ENCODE measurements around the gene PIH1D1. TPM values are rescaled to one million over a fixed set of nuclear protein-coding genes. Genes with fewer than 3 reads are reported as not detected.

PIH1D1 gene
- total and polyA plus RNA-seq, 2 of the 8 experiments (the other 6 are each of a cell fraction or from before 2014, with no cell fraction given): 146 to 195 TPM

- Histone ChIP-seq H4K20me1 (replicated peaks in 1 of 2; ENCODE audit: control insufficient read depth in 1 of 2, insufficient read depth in 2 of 2, low read length in 2 of 2) (no peaks in the 10 kb centered on the region), H2BK15ac (ENCODE audit: low read length) (no peak overlapping the region), H2BK12ac (ENCODE audit: low read depth, low read length) (no peak overlapping the region), H3K23me2 (ENCODE audit: low read depth, low read length) (peaks cover 22% of the 10 kb centered on the region; the same call in 1 of the 2 replicates), H4K91ac (replicated peaks; ENCODE audit: insufficient read length, low read length) (no peak overlapping the region), H3K4me1 (replicated peaks in 1 of 4; ENCODE audit: control insufficient read depth in 3 of 4, insufficient read depth in 4 of 4, low read length in 3 of 4) (peaks cover 0 to 13% (median 12%) of the 10 kb centered on the region in 4 experiments; a peak in 5 of 7 replicates), H3K56ac (replicated peaks; ENCODE audit: insufficient read length, low read depth, low read length) (no peak overlapping the region), H3K23ac (ENCODE audit: insufficient read length) (no peak overlapping the region), H2AFZ (ENCODE audit: low read length) (no peak overlapping the region), H3K36me3 (ENCODE audit: control insufficient read depth in 2 of 4, insufficient read depth in 4 of 4, low read length in 3 of 4) (no peaks in the 10 kb centered on the region), H3K14ac (ENCODE audit: insufficient read length) (no peak overlapping the region), H3K18ac (ENCODE audit: extremely low read depth, low read length) (no peak overlapping the region; the same call in 1 of the 2 replicates), H3K79me1 (ENCODE audit: low read depth, low read length) (no peaks in the 10 kb centered on the region), H2BK5ac (ENCODE audit: low read depth, low read length) (no peak overlapping the region), H3K79me2 (ENCODE audit: control insufficient read depth in 1 of 2, insufficient read depth in 2 of 2, low read length in 2 of 2) (no peaks in the 10 kb centered on the region), H3K4me2 (ENCODE audit: insufficient read depth in 1 of 2, low read depth in 2 of 2, low read length in 2 of 2) (peak overlapping the region in 1 of 2 experiments; percentile 52; a peak in 1 of 4 replicates), H2BK20ac (ENCODE audit: low read length) (no peak overlapping the region), H3K4me3 (ENCODE audit: extremely low read depth in 1 of 4, insufficient read depth in 2 of 4, low read depth in 3 of 4, low read length in 4 of 4) (peak overlapping the region in 2 of 4 experiments; percentile 30 to 40; a peak in 2 of 8 replicates), H3K9ac (replicated peaks in 1 of 4; ENCODE audit: extremely low read depth in 1 of 4, low read depth in 3 of 4, low read length in 3 of 4) (no peak overlapping the region), H3K4ac (replicated peaks; ENCODE audit: insufficient read length, low read depth, low read length) (no peak overlapping the region), H2BK120ac (replicated peaks; ENCODE audit: low read depth, low read length) (no peak overlapping the region), H3K9me3 (ENCODE audit: insufficient read depth in 2 of 2, low read depth in 1 of 2, low read length in 1 of 2) (no peaks in the 10 kb centered on the region), H4K8ac (ENCODE audit: extremely low read depth, insufficient read depth, low read length) (no peak overlapping the region), H2AK5ac (ENCODE audit: low read depth, low read length) (no peak overlapping the region), H4K5ac (ENCODE audit: insufficient read length, low read depth, low read length) (no peak overlapping the region), H3K27ac (ENCODE audit: low read depth, low read length) (no peak overlapping the region), H3K27me3 (replicated peaks in 1 of 4; ENCODE audit: control insufficient read depth in 3 of 4, extremely low read depth in 1 of 4, insufficient read depth in 3 of 4, low read length in 3 of 4) (peaks cover 30 to 66% (median 57%) of the 10 kb centered on the region in 4 experiments)
- 47% methylated on average over 5 of the region's 8 CpGs; no CpG with 5 or more reads in 1 of the 2 experiments for WGBS, 2 experiments (ENCODE audit: extremely low coverage in 1 of 2, insufficient coverage in 1 of 2, insufficient read length in 1 of 2, insufficient replicate concordance in 2 of 2, low coverage in 1 of 2, low lambda C conversion rate in 2 of 2, missing lambda C conversion rate in 1 of 2)
- ChIA-PET POLR2A (ENCODE audit: partially characterized antibody) (interaction anchor here (1.4 to 1.7 kb wide), 2 partner anchors 10 to 45 kb away, joined by 7 to 9 read pairs; no protein-coding TSS in a partner anchor), CTCF (ENCODE audit: partially characterized antibody) (interaction anchor here (1.2 to 4.7 kb wide), 5 partner anchors 10 to 46 kb away, joined by 3 to 38 read pairs (median 5); partner anchors contain the start of genes GFY and PTH2)
- FAIRE-seq (no peak), DNase-seq (ENCODE audit: low read depth in 1 of 2, low spot score in 2 of 2) (no peak)
- TF ChIP-seq SAP30 (IDR thresholded peaks at IDR 0.05; ENCODE audit: insufficient read depth, insufficient replicate concordance, low read length) (no peak), SP1 (IDR thresholded peaks at IDR 0.05; ENCODE audit: low read depth, low read length) (no peak), POLR2AphosphoS5 (IDR thresholded peaks at IDR 0.05; ENCODE audit: low read depth, low read length) (no peak), SIX5 (IDR thresholded peaks at IDR 0.05; ENCODE audit: low read depth, low read length) (no peak), USF2 (IDR thresholded peaks at IDR 0.05; ENCODE audit: low read length) (no peak), CTCF (IDR thresholded peaks at IDR 0.05; ENCODE audit: control extremely low read depth in 1 of 3, insufficient read depth in 1 of 3, low read depth in 1 of 3, low read length in 3 of 3) (no peak), JUND (IDR thresholded peaks at IDR 0.05; ENCODE audit: low read length) (no peak), POLR2A (IDR thresholded peaks at IDR 0.05; ENCODE audit: control extremely low read depth in 1 of 2, low read depth in 2 of 2, low read length in 2 of 2) (no peak), CTBP2 (IDR thresholded peaks at IDR 0.05; ENCODE audit: borderline replicate concordance, insufficient read depth, insufficient read length, low read length) (no peak), NRF1 (IDR thresholded peaks at IDR 0.05; ENCODE audit: low read depth, low read length) (no peak)
These were observed 14.4 kb downstream of the PIH1D1 start for GRCh38 chr19:49437231-49437630.

All from H1 (cell line).